Hepatocyte (in vitro differentiated cells): ENCODE results near the gene RNASE1. TPM values are rescaled to one million over a fixed set of nuclear protein-coding genes. Genes with fewer than 3 reads are reported as not detected.
A peak's percentile ranks its signal among the peaks of the same experiment; 100 is the strongest.

ENCODE experiments used
- DNase-seq: peaks from one replicate; pipeline ENCODE4 v3.0.0-alpha.2; 2016; ENCODE audit warnings: low spot score
- H2AFZ ChIP-seq: fragments of 200-600 bp; sonication (generic); 2 replicates; pipeline ENCODE4 v1.6.0; 2016; ENCODE audit warnings: antibody characterized with exemption, mild to moderate bottlenecking
- H3K27ac ChIP-seq: fragments of 200-600 bp; sonication (generic); 2 replicates; pipeline ENCODE4 v1.5.1; 2016; ENCODE audit warnings: mild to moderate bottlenecking
- H3K27me3 ChIP-seq: fragments of 200-600 bp; sonication (generic); 2 replicates; pipeline ENCODE4 v1.6.1; 2016
- H3K36me3 ChIP-seq: fragments of 200-600 bp; sonication (generic); replicated peaks from 2 replicates; pipeline ENCODE4 v1.5.1; 2016; ENCODE audit warnings: low read depth; ENCODE audit not compliant: insufficient read depth
- H3K4me1 ChIP-seq: fragments of 200-600 bp; sonication (generic); 2 replicates; pipeline ENCODE4 v1.5.1; 2016; ENCODE audit warnings: mild to moderate bottlenecking, moderate library complexity; ENCODE audit not compliant: insufficient read depth
- H3K4me2 ChIP-seq: fragments of 200-600 bp; sonication (generic); 2 replicates; pipeline ENCODE4 v1.6.0; 2016
- H3K4me3 ChIP-seq: fragments of 200-600 bp; sonication (generic); 2 replicates; pipeline ENCODE4 v1.5.1; 2016; ENCODE audit warnings: mild to moderate bottlenecking
- H3K79me2 ChIP-seq: fragments of 200-600 bp; sonication (generic); 2 replicates; pipeline ENCODE4 v1.6.0; 2017; ENCODE audit warnings: mild to moderate bottlenecking
- H3K9me2 ChIP-seq: fragments of 200-600 bp; sonication (generic); replicated peaks from 2 replicates; pipeline ENCODE4 v1.6.0; 2017; ENCODE audit warnings: mild to moderate bottlenecking; ENCODE audit not compliant: insufficient read depth
- H3K9me3 ChIP-seq: fragments of 200-600 bp; sonication (generic); 2 replicates; pipeline ENCODE4 v1.5.1; 2016; ENCODE audit warnings: low read depth, mild to moderate bottlenecking
- H4K20me1 ChIP-seq: fragments of 200-600 bp; sonication (generic); 2 replicates; pipeline ENCODE4 v1.6.0; 2016; ENCODE audit warnings: mild to moderate bottlenecking; ENCODE audit not compliant: insufficient read depth, poor library complexity, severe bottlenecking
- EZH2 ChIP-seq: fragments of 200-600 bp; sonication (generic); IDR thresholded peaks from 2 replicates; pipeline ENCODE4 v1.6.1; 2016; ENCODE audit warnings: antibody characterized with exemption, mild to moderate bottlenecking, borderline replicate concordance
- EZH2phosphoT487 ChIP-seq: fragments of 200-600 bp; sonication (generic); IDR thresholded peaks from one replicate; pipeline ENCODE4 v1.6.1; 2018; ENCODE audit warnings: antibody characterized with exemption, mild to moderate bottlenecking, low read depth, moderate library complexity; ENCODE audit not compliant: unreplicated experiment, severe bottlenecking
- WGBS: methylation state at CpG from one replicate; pipeline ENCODE4 v1.1.6; 2016; ENCODE audit warnings: low lambda C conversion rate; ENCODE audit errors: missing lambda C conversion rate; 5-methylcytosine and 5-hydroxymethylcytosine counted together
- polyA plus RNA-seq: library from polyadenylated mRNA; unstranded; fragments of >200 nt; fragmentation: Nextera tagmentation; extraction: Ambion mirVana; gene quantifications from 2 replicates; pipeline ENCODE4 v1.2.1, GENCODE V29; 2016
- total RNA-seq: library from RNA; depleted of rRNA; stranded (reverse); fragments of >200 nt; gene quantifications from 2 replicates; pipeline ENCODE4 v1.2.3, GENCODE V29; 2014
- TF ChIP-seq, protein P1 (sequence below): fragments of 200-600 bp; sonication (generic); IDR thresholded peaks from 2 replicates; pipeline ENCODE4 v1.5.1; 2016; ENCODE audit warnings: antibody characterized with exemption, mild to moderate bottlenecking; ENCODE audit not compliant: poor library complexity

The RNASE1 gene
- total and polyA plus RNA-seq, 2 experiments from 2014 or later: 61.0 to 135 TPM

DNA sequence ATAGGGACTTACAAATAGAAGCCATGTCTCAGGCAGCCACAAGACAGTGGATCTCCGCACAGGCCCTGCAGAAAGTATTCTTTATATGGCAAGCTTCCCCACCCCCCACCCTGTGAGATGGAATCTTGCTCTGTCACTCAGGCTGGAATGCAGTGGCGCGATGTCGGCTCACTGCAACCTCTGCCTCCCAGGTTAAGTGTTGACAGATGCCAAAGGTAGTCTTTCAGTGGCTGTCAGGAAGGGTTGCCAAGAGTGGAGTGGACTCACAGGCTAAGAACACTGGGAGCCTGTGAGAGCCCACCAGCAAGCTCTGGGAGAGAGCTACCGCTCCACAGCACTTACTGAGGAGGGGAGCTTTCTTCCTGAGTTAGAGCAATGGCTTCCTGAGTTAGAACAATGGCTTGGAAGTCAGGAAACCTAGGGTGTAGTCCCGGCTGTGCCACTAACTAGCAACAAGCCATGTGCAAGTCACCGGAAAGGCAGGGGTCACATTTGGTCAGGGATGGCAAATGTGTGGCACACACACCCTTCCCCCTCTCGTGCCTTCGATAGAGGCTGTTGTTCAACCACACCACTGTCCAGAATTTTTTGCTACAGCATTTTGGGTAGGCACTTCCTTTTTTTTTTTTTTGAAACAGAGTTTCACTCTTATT, 2.6 kb downstream of the RNASE1 start:
- TF ChIP-seq EZH2 (no peak), EZH2phosphoT487 (no peak)
- TF ChIP-seq, protein P1, sequence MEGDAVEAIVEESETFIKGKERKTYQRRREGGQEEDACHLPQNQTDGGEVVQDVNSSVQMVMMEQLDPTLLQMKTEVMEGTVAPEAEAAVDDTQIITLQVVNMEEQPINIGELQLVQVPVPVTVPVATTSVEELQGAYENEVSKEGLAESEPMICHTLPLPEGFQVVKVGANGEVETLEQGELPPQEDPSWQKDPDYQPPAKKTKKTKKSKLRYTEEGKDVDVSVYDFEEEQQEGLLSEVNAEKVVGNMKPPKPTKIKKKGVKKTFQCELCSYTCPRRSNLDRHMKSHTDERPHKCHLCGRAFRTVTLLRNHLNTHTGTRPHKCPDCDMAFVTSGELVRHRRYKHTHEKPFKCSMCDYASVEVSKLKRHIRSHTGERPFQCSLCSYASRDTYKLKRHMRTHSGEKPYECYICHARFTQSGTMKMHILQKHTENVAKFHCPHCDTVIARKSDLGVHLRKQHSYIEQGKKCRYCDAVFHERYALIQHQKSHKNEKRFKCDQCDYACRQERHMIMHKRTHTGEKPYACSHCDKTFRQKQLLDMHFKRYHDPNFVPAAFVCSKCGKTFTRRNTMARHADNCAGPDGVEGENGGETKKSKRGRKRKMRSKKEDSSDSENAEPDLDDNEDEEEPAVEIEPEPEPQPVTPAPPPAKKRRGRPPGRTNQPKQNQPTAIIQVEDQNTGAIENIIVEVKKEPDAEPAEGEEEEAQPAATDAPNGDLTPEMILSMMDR: no peak
- H3K4me2 ChIP-seq: peak overlapping the region; percentile 67
- peak; percentile 53 for DNase-seq
- H3K4me3 ChIP-seq: no peak overlapping the region
- no peaks in the 10 kb centered on the region for H3K27me3 ChIP-seq
- peak overlapping the region; percentile 78 for H3K27ac ChIP-seq
- H3K9me2 ChIP-seq: no peaks in the 10 kb centered on the region
- WGBS: 40% methylated on average over 9 of the region's 9 CpGs
- no peaks in the 10 kb centered on the region for H3K79me2 ChIP-seq
- no peaks in the 10 kb centered on the region for H3K9me3 ChIP-seq
- peak overlapping the region; percentile 32 for H2AFZ ChIP-seq
- no peaks in the 10 kb centered on the region for H3K36me3 ChIP-seq
- H3K4me1 ChIP-seq: peaks cover 17% of the 10 kb centered on the region
- H4K20me1 ChIP-seq: no peaks in the 10 kb centered on the region

DNA sequence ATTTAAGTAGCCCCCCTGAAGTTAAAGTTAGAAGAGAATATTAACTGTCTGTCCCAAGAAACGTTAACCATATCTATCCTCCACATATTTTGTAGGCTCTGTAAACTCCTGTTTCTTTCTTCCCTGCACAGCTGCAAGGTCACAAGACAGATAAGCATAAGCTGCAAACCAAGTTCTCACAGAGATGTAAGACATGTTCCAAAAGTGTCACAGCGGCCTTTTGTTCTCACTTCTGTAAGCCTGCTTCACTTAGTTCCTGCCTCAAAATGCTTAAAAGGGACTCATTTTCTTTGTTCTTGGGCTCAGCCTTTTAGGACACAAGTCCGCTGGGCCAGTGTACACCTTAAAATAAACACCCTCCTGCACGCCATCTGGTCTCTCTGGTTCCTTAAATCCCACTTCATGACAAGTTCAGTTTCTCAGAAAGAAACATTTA, 3.2 kb downstream of the RNASE1 start:
- peak overlapping the region; percentile 22 for H2AFZ ChIP-seq
- H4K20me1 ChIP-seq: no peaks in the 10 kb centered on the region
- TF ChIP-seq EZH2phosphoT487: no peak
- TF ChIP-seq, protein P1: no peak
- no peak for TF ChIP-seq EZH2
- H3K9me3 ChIP-seq: no peaks in the 10 kb centered on the region
- DNase-seq: no peak
- peaks cover 17% of the 10 kb centered on the region for H3K4me1 ChIP-seq
- peak overlapping the region; percentile 78 for H3K27ac ChIP-seq
- H3K4me2 ChIP-seq: peak overlapping the region; percentile 67
- no peaks in the 10 kb centered on the region for H3K79me2 ChIP-seq
- no peak overlapping the region for H3K4me3 ChIP-seq
- H3K27me3 ChIP-seq: no peaks in the 10 kb centered on the region
- H3K9me2 ChIP-seq: no peaks in the 10 kb centered on the region
- no peaks in the 10 kb centered on the region for H3K36me3 ChIP-seq
- 16% methylated on average over 4 of the region's 4 CpGs for WGBS

DNA sequence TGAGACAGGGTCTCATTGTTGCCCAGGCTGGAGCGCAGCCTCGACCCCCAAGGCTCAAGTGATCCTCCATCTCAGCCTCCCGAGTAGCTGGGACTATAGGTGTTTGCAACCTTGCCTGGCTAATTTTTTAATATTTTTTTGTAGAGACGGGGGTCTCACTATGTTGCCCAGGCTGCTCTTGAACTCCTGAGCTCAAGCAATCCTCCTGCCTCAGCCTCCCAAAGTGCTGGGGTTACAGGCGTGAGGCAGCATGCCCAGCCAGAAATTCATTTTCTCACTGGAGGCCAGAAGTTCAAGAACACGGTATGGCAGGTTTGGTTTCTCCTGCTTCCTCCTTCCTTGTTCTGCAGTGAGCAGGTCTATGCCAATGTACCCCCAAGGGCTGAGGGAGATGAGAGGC, 3.7 kb downstream of the RNASE1 start:
- peak overlapping the region; percentile 78 for H3K27ac ChIP-seq
- H4K20me1 ChIP-seq: no peaks in the 10 kb centered on the region
- H3K9me2 ChIP-seq: no peaks in the 10 kb centered on the region
- no peak for TF ChIP-seq EZH2
- TF ChIP-seq EZH2phosphoT487: no peak
- TF ChIP-seq, protein P1: no peak
- H3K4me2 ChIP-seq: peak overlapping the region; percentile 67
- H3K79me2 ChIP-seq: no peaks in the 10 kb centered on the region
- no peaks in the 10 kb centered on the region for H3K9me3 ChIP-seq
- DNase-seq: no peak
- no peak overlapping the region for H2AFZ ChIP-seq
- 95% methylated on average over 6 of the region's 6 CpGs for WGBS
- no peaks in the 10 kb centered on the region for H3K36me3 ChIP-seq
- no peak overlapping the region for H3K4me3 ChIP-seq
- H3K4me1 ChIP-seq: peaks cover 17% of the 10 kb centered on the region
- H3K27me3 ChIP-seq: no peaks in the 10 kb centered on the region
